Mucosa of stomach (tissue), 1 donor: ENCODE results near the gene TSC2.
A peak's percentile ranks its signal among the peaks of the same experiment; 100 is the strongest.
"Not testable (repeated sequence)": the region's sequence is repeated elsewhere in the genome, so short reads cannot be mapped to it uniquely, and the experiment has no call there.

Source experiments
- H3K27me3 ChIP-seq: one replicate; pipeline ENCODE4 v1.7.0; 2013; ENCODE audit warnings: mild to moderate bottlenecking, low read length; ENCODE audit not compliant: control insufficient read depth, insufficient read depth
- H3K36me3 ChIP-seq: one replicate; pipeline ENCODE4 v1.7.0; 2013; ENCODE audit warnings: low read length; ENCODE audit not compliant: control insufficient read depth, insufficient read depth
- H3K4me1 ChIP-seq: one replicate; pipeline ENCODE4 v1.7.0; 2013; ENCODE audit warnings: mild to moderate bottlenecking, low read length; ENCODE audit not compliant: control insufficient read depth, insufficient read depth
- H3K4me3 ChIP-seq: one replicate; pipeline ENCODE4 v1.7.0; 2013; ENCODE audit warnings: low read length
- H3K9ac ChIP-seq: one replicate; pipeline ENCODE4 v1.7.0; 2013; ENCODE audit warnings: mild to moderate bottlenecking, low read length, moderate library complexity
- H3K9me3 ChIP-seq: one replicate; pipeline ENCODE4 v1.7.0; 2013; ENCODE audit warnings: mild to moderate bottlenecking, low read length, moderate library complexity; ENCODE audit not compliant: control insufficient read depth
- donor health status: Pancreatic carcinoma.

TSC2 gene

GRCh38 chr16:2004795-2005517 lies 42.8 kb upstream of the TSC2 start:
- H3K9ac ChIP-seq = peak overlapping the region; percentile 29
- H3K36me3 ChIP-seq = peaks cover 5% of the 10 kb centered on the region
- no peaks in the 10 kb centered on the region for H3K27me3 ChIP-seq
- no peak overlapping the region for H3K4me3 ChIP-seq
- H3K4me1 ChIP-seq = peaks cover 57% of the 10 kb centered on the region
- H3K9me3 ChIP-seq = no peaks in the 10 kb centered on the region

GRCh38 chr16:2005646-2006045 lies 42.1 kb upstream of the TSC2 start:
- Histone ChIP-seq H3K9ac (no peak overlapping the region), H3K4me1 (peaks cover 64% of the 10 kb centered on the region), H3K9me3 (no peaks in the 10 kb centered on the region), H3K27me3 (no peaks in the 10 kb centered on the region), H3K4me3 (no peak overlapping the region), H3K36me3 (peaks cover 5% of the 10 kb centered on the region)

- Histone ChIP-seq H3K27me3 (no peaks in the 10 kb centered on the region), H3K9ac (no peak overlapping the region), H3K36me3 (peaks cover 5% of the 10 kb centered on the region), H3K4me3 (no peak overlapping the region), H3K4me1 (peaks cover 65% of the 10 kb centered on the region), H3K9me3 (no peaks in the 10 kb centered on the region)
Observed at GRCh38 chr16:2006317-2006716, 41.5 kb upstream of the TSC2 start.

GRCh38 chr16:2007081-2007836 lies 40.5 kb upstream of the TSC2 start:
- no peak overlapping the region for H3K4me3 ChIP-seq
- no peaks in the 10 kb centered on the region for H3K9me3 ChIP-seq
- peak overlapping the region; percentile 97 for H3K9ac ChIP-seq
- peaks cover 65% of the 10 kb centered on the region for H3K4me1 ChIP-seq
- no peaks in the 10 kb centered on the region for H3K27me3 ChIP-seq
- H3K36me3 ChIP-seq = peaks cover 5% of the 10 kb centered on the region

GRCh38 chr16:2008009-2008526 lies 39.7 kb upstream of the TSC2 start:
- Histone ChIP-seq H3K9ac (peak overlapping the region; percentile 97), H3K4me3 (peak overlapping the region; percentile 89), H3K27me3 (no peaks in the 10 kb centered on the region), H3K4me1 (peaks cover 65% of the 10 kb centered on the region), H3K36me3 (peaks cover 5% of the 10 kb centered on the region), H3K9me3 (no peaks in the 10 kb centered on the region)

GRCh38 chr16:2008631-2009163 lies 39.1 kb upstream of the TSC2 start:
- peaks cover 61% of the 10 kb centered on the region for H3K4me1 ChIP-seq
- peak overlapping the region; percentile 97 for H3K9ac ChIP-seq
- no peaks in the 10 kb centered on the region for H3K36me3 ChIP-seq
- H3K27me3 ChIP-seq = no peaks in the 10 kb centered on the region
- no peaks in the 10 kb centered on the region for H3K9me3 ChIP-seq
- peak overlapping the region; percentile 89 for H3K4me3 ChIP-seq

GRCh38 chr16:2009164-2009711 lies 38.5 kb upstream of the TSC2 start:
- Histone ChIP-seq H3K9me3 (no peaks in the 10 kb centered on the region), H3K36me3 (no peaks in the 10 kb centered on the region), H3K9ac (peak overlapping the region; percentile 97), H3K4me3 (peak overlapping the region; percentile 89), H3K4me1 (peaks cover 56% of the 10 kb centered on the region), H3K27me3 (no peaks in the 10 kb centered on the region)

GRCh38 chr16:2009791-2010510 lies 37.8 kb upstream of the TSC2 start, which contains the start of gene ZNF598:
Gene ZNF598 (minus strand): TSS chr16:2009821.
- Histone ChIP-seq H3K9me3 (no peaks in the 10 kb centered on the region), H3K4me3 (peak within 1 kb of the TSS; percentile 89), H3K4me1 (peaks cover 53% of the 10 kb centered on the region), H3K36me3 (no peaks in the 10 kb centered on the region), H3K27me3 (no peaks in the 10 kb centered on the region), H3K9ac (peak within 1 kb of the TSS; percentile 97)

- not testable (repeated sequence) for H3K9me3 ChIP-seq, H3K9ac ChIP-seq, H3K4me3 ChIP-seq, H3K27me3 ChIP-seq, H3K36me3 ChIP-seq
- H3K4me1 ChIP-seq = peaks cover 50% of the 10 kb centered on the region
Observed at GRCh38 chr16:2011726-2012125, 36.1 kb upstream of the TSC2 start.

- H3K27me3 ChIP-seq = no peaks in the 10 kb centered on the region
- H3K4me1 ChIP-seq = peaks cover 35% of the 10 kb centered on the region
- no peaks in the 10 kb centered on the region for H3K36me3 ChIP-seq
- no peak overlapping the region for H3K4me3 ChIP-seq
- H3K9me3 ChIP-seq = no peaks in the 10 kb centered on the region
- no peak overlapping the region for H3K9ac ChIP-seq
Observed at GRCh38 chr16:2013527-2013926, 34.3 kb upstream of the TSC2 start.

GRCh38 chr16:2015117-2015946 lies 32.5 kb upstream of the TSC2 start:
- peaks cover 17% of the 10 kb centered on the region for H3K27me3 ChIP-seq
- no peaks in the 10 kb centered on the region for H3K36me3 ChIP-seq
- no peak overlapping the region for H3K4me3 ChIP-seq
- no peaks in the 10 kb centered on the region for H3K9me3 ChIP-seq
- H3K4me1 ChIP-seq = peaks cover 41% of the 10 kb centered on the region
- peak overlapping the region; percentile 62 for H3K9ac ChIP-seq
